Right atrium auricular region (tissue), 2 donors: ENCODE data around the gene ZNF397. TPM values are rescaled to one million over a fixed set of nuclear protein-coding genes. Genes with fewer than 3 reads are reported as not detected.

ENCODE experiments used
- DNase-seq: peaks from one replicate; pipeline ENCODE4 v3.0.0-alpha.2; 2019; ENCODE audit warnings: low spot score
- H3K27ac ChIP-seq, 2 donors: fragments of 200-600 bp; sonication (generic); 1 replicate in 1 of 2; 2 replicates in 1 of 2; pipeline ENCODE4 v1.5.1; 2016 to 2019
- H3K27me3 ChIP-seq, 2 donors: fragments of 200-600 bp; sonication (generic); one replicate each; pipeline versions ENCODE4 v1.5.1 to v1.6.0; 2017 to 2019
- H3K36me3 ChIP-seq: fragments of 200-600 bp; sonication (generic); one replicate; pipeline ENCODE4 v1.5.1; 2016
- H3K4me1 ChIP-seq, 2 donors: fragments of 200-600 bp; sonication (generic); one replicate each; pipeline versions ENCODE4 v1.5.1 to v1.6.0; 2017 to 2019
- H3K4me3 ChIP-seq, 2 donors: fragments of 200-600 bp; sonication (generic); 1 replicate in 1 of 2; 2 replicates in 1 of 2; pipeline ENCODE4 v1.5.1; 2017 to 2019; ENCODE audit warnings: mild to moderate bottlenecking in 1 of 2, moderate library complexity in 1 of 2
- H3K9me3 ChIP-seq, 2 donors: fragments of 200-600 bp; sonication (generic); one replicate each; pipeline ENCODE4 v1.5.1; 2019
- total RNA-seq, 2 donors: library from RNA; depleted of rRNA; stranded (reverse); fragments of >200 nt; gene quantifications; one replicate each; pipeline ENCODE4 v1.1.0, GENCODE V29; 2016
- TF ChIP-seq, protein P1 (sequence below), 2 donors: fragments of 200-600 bp; sonication (generic); IDR thresholded peaks; one replicate each; pipeline ENCODE4 v1.5.1; 2019; ENCODE audit warnings: antibody characterized with exemption in 2 of 2

ZNF397 gene
- total RNA-seq, 2 donors from 2014 or later: 11.3 to 12.0 TPM

DNA sequence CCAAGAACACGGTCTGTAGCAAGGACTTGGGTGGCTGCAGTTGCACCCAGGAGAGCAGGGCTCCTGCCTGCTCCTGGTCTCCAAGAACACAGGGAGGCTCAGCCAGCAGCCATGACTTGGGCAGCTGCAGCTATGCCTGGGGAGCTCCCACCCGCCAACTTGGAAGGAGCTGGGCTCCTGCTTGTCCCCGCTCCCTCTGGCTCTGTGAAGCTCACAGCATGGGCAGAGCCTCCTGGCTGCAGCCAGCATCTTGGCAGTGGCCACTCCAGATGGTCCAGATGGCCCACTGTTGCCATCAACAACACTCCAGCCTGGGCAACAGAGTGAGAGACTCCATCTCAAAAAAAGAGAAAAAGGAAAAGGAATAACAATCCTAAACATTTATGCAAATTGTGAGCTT is 44.0 kb downstream of the ZNF397 start:
- DNase-seq: no peak
- TF ChIP-seq, protein P1, sequence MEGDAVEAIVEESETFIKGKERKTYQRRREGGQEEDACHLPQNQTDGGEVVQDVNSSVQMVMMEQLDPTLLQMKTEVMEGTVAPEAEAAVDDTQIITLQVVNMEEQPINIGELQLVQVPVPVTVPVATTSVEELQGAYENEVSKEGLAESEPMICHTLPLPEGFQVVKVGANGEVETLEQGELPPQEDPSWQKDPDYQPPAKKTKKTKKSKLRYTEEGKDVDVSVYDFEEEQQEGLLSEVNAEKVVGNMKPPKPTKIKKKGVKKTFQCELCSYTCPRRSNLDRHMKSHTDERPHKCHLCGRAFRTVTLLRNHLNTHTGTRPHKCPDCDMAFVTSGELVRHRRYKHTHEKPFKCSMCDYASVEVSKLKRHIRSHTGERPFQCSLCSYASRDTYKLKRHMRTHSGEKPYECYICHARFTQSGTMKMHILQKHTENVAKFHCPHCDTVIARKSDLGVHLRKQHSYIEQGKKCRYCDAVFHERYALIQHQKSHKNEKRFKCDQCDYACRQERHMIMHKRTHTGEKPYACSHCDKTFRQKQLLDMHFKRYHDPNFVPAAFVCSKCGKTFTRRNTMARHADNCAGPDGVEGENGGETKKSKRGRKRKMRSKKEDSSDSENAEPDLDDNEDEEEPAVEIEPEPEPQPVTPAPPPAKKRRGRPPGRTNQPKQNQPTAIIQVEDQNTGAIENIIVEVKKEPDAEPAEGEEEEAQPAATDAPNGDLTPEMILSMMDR (IDR thresholded peaks at IDR 0.05): no peak
- H3K4me1 ChIP-seq: peaks cover 0 to 13% of the 10 kb centered on the region in 2 donors
- H3K36me3 ChIP-seq: no peaks in the 10 kb centered on the region
- H3K27me3 ChIP-seq: no peaks in the 10 kb centered on the region
- no peak overlapping the region for H3K4me3 ChIP-seq
- H3K27ac ChIP-seq: no peak overlapping the region
- no peaks in the 10 kb centered on the region for H3K9me3 ChIP-seq

DNA sequence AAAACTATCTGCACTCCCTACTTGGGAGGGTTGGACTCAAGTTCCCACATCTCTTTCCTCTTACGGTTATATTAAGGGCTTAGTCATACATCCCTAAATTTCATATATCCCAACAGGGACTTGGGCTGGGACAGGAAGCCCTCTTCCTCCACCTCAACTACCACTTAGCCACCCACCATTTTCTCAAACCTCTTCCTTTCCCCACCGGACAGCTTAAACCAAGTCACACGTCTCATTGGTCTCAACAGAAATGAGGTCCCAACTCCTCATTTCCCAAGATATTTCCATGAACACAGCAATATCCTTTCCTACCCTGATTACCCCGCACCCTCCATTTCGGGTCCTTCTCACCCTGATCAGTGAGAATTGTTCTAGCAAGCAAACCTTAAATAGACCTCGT is 48.5 kb downstream of the ZNF397 start:
- Histone ChIP-seq H3K27me3 (no peaks in the 10 kb centered on the region), H3K27ac (peak overlapping the region; percentile 91), H3K36me3 (no peaks in the 10 kb centered on the region), H3K4me3 (peak overlapping the region; percentile 71 to 87), H3K9me3 (no peaks in the 10 kb centered on the region), H3K4me1 (peaks cover 0 to 37% of the 10 kb centered on the region in 2 donors)
- TF ChIP-seq, protein P1 (IDR thresholded peaks at IDR 0.05): no peak
- no peak for DNase-seq

DNA sequence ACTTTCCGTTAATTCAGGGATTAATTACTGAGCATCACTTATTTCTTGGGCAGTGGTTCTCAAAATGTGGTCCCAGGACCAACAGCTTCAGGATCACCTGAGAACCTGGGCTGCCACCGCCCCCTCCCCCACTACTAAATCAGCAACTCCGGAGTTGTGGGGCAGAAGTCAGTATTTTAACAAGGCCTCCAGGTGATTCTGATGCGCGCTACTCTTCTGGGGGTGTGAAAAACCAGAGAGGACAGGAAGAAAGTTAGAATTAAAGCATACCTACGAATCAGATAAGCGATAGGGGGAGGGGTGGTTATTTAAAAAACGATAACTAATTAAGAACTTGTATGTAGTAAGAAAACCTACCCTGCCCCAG is 48.9 kb downstream of the ZNF397 start:
- Histone ChIP-seq H3K4me1 (peaks cover 0 to 33% of the 10 kb centered on the region in 2 donors), H3K9me3 (no peaks in the 10 kb centered on the region), H3K27ac (peak overlapping the region; percentile 91), H3K36me3 (no peaks in the 10 kb centered on the region), H3K4me3 (peak overlapping the region; percentile 71 to 87), H3K27me3 (no peaks in the 10 kb centered on the region)
- DNase-seq: no peak
- TF ChIP-seq, protein P1 (IDR thresholded peaks at IDR 0.05): no peak

DNA sequence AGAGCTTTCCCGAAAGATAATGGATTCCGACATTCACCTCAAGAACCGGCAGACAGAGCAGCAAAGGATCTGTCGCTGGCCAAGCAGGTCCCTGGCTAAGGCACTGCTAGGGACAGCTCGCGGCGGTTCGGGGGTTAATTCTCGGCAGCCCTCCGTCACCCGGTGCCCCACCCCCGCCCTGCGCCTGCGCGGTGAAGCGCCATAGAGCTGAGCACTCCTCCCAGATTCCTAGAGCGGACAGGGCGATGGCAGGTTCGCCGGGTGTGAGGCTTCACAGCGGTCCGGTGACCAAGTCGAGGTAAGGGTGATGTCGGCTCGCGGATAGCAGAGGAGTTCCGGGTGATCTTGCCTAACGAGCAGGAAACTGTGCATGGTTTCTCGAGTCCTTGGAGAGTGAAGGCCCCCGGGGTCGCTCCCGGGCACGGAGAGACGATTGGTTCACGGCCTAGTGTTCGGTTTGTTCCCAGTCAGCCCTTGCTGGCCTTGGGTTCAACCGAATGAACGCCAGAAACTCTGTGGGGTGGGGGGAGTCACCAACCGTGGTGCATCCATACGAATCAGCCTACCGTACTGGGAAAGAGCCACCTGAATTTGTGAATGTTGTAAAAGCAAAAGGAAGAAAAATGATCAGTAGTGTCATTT is 49.4 kb downstream of the ZNF397 start, which contains the start of gene ZSCAN30:
TSS of gene ZSCAN30 (minus strand) at position 136 of the 642 bp plus-strand sequence. CDS start 25,877 bp downstream, outside the sequence.
- TF ChIP-seq, protein P1 (IDR thresholded peaks at IDR 0.05): no peak
- Histone ChIP-seq H3K36me3 (no peaks in the 10 kb centered on the region), H3K27ac (peak within 1 kb of the TSS; percentile 91), H3K4me3 (peak within 1 kb of the TSS; percentile 71 to 87), H3K27me3 (no peaks in the 10 kb centered on the region), H3K9me3 (no peaks in the 10 kb centered on the region), H3K4me1 (peaks cover 0 to 31% of the 10 kb centered on the region in 2 donors)
- DNase-seq: peak; percentile 93

DNA sequence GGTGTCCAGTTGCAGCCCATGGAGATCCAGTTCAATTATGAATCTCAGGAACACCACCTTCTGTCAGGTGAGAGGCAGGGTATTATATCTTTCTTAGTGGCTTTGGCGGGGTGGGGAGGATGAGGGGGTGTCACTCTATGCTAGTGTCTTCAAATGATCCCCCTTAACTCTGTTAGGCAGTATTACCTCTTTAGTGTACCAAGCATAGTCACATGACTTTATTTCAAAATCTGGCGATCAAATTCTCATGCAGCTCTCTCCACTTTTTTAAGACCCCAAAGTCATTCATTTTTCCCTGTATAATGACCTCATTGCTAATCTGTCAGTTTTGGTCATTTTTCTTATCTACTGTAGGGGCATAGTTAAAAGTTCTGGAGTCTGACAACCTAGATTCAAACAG is 50.3 kb downstream of the ZNF397 start:
- Histone ChIP-seq H3K9me3 (no peaks in the 10 kb centered on the region), H3K27me3 (no peaks in the 10 kb centered on the region), H3K27ac (peak overlapping the region in 1 of 2 donors; percentile 91), H3K36me3 (no peaks in the 10 kb centered on the region), H3K4me3 (peak overlapping the region; percentile 71 to 87), H3K4me1 (peaks cover 0 to 37% of the 10 kb centered on the region in 2 donors)
- TF ChIP-seq, protein P1 (IDR thresholded peaks at IDR 0.05): no peak
- DNase-seq: no peak

DNA sequence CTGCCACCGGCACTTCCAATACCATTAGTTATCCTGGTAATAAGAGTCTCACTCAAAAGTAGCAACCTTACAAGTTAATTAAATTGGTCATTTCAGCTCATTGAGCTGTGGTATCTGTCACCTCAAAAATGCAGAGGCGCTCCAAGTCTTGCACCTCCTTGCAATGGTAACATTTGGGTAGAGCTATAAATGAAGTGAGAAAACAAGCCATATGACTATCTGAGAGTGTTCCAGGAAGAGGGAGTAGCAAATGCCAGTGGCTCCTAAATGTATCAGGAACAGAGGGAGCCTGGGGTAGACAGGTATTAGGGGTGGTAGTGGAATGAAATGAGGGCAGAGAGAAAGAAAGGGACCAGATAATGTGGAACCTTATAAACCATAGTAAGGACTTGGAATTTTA is 55.2 kb downstream of the ZNF397 start:
- Histone ChIP-seq H3K36me3 (peaks cover 14% of the 10 kb centered on the region), H3K27ac (peak overlapping the region; percentile 40 to 73), H3K4me3 (no peak overlapping the region), H3K27me3 (no peaks in the 10 kb centered on the region), H3K4me1 (peaks cover 0 to 38% of the 10 kb centered on the region in 2 donors), H3K9me3 (peaks cover 0 to 20% of the 10 kb centered on the region in 2 donors)
- TF ChIP-seq, protein P1 (IDR thresholded peaks at IDR 0.05): no peak
- DNase-seq: no peak
